GM21576 (cell line): Measurements from ENCODE around the gene FBXW2.
A peak's percentile ranks its signal among the peaks of the same experiment; 100 is the strongest.

Source experiments
- ATAC-seq: cut with Tn5 transposase; IDR thresholded peaks from one replicate; pipeline ENCODE4 v1.9.1; 2021; ENCODE audit warnings: mild to moderate bottlenecking, moderate library complexity; ENCODE audit not compliant: unreplicated experiment

FBXW2 gene

GRCh38 chr9:120715389-120715924 lies 77.8 kb downstream of the FBXW2 start:
- ATAC-seq, result no peak

- ATAC-seq, result no peak
These were observed 78.3 kb downstream of the FBXW2 start for GRCh38 chr9:120714846-120715388.

DNA sequence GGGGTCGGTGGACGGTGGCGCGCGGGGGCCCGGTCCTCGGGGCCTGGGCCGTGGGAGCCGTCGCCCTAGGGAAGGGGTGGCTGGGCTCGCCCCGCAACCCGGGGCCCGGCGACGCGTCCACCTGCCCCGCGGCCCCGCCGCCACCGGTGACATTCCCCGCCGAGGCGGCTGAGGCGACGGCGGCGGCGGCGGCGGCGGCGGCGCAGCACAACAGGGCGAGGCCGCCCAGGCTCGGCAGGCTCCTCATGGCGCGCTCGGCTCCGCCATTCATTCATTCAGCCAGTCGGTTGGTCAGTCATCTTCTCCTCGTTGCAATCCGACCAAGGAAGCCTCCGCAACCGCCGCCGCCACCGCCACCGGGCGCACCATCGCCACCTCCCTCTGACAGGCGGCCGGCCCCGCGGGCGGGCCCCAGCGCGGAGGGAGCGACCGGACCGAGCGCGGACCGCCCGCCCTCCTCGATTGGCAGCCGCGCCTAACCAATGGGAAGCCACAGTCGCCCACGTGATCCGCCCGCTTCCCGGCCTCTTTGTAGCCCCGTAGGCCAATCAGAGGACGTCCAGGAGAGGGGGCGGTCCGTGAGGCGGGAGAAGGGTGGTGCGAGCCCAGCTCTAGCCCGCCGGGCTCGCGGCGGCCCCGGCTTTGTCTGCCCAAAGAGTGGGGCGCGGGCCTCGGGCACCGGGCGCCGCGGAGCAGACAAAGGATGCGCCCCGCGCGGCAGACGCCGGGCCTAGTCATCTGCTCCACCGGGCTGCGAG lies 78.9 kb downstream of the FBXW2 start, which contains the start of gene MEGF9:
TSS of gene MEGF9 (minus strand) at position 383 of the 758 bp plus-strand sequence. CDS start at position 271, 112 bp downstream.
- ATAC-seq, result peak; percentile 92

- no peak for ATAC-seq
These were observed 79.7 kb downstream of the FBXW2 start for GRCh38 chr9:120713257-120714087.

- no peak for ATAC-seq
These were observed 80.6 kb downstream of the FBXW2 start for GRCh38 chr9:120712539-120713031.

- ATAC-seq, result no peak
These were observed 81.2 kb downstream of the FBXW2 start for GRCh38 chr9:120711841-120712538.

- ATAC-seq, result no peak
These were observed 81.9 kb downstream of the FBXW2 start for GRCh38 chr9:120711354-120711753.

DNA sequence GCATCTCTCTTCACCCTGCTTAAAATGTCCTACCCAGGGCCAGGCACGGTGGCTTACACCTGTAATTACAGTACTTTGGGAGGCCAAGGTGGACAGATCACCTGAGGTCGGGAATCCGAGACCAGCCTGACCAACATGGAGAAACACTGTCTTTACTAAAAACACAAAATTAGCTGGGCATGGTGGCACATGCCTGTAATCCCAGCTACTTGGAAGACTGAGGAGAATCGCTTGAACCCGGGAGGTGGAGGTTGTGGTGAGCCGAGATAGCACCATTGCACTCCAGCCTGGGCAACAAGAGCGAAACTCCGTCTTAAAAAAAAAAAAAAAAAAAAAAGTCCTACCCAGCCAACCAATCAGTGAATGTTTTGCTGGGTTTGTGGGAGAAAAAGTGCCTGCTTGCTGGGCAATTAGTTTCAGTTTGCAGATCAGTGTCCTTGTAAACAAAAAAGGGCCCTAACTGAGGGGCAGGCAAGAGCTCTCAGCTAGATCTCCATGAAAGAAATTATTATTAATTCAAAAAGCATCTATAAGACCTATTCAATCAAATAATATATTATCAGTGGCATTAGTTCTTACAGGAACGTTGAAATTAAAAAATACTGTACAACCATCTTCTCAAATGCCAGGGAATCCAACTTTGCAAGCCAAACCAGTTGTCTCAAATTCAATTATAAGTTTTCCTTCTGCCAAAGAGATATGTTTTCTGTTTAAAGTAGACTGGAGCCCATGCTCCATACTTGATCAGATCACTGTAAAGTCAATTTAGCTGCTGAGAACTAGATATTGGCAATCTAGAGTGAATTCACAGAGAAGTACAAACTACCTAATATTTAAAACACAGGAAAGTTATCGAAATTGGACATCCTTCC lies 82.9 kb downstream of the FBXW2 start:
- ATAC-seq, result no peak

GRCh38 chr9:120708526-120709224 lies 84.5 kb downstream of the FBXW2 start:
- ATAC-seq, result no peak

DNA sequence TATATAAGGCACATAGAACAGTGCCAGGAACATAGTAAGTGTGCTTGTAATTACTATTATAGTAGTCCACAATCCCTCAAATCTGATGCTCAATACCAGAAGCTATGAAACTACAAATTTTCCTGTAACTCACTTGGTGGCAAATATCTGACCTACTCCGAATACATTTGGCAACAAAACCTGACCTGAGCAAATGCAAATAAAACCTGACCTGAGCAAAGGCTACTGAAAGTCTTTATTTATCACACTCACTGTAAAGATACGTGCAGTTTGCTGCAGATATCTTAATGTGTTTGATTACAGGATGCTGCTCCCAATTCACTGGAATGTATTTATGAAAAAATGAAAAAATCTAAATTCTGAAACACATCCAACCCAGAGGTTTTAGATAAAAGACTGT lies 86.0 kb downstream of the FBXW2 start:
- no peak for ATAC-seq
